Stimulated activated CD4-positive, alpha-beta T cell treated with anti-CD3 and anti-CD28 coated beads, TNF-alpha, amount 100 ng/mL, for 4 hours (primary cell): ENCODE results near the gene CNTN4.

Source experiments
- DNase-seq, 3 experiments: peaks; one replicate each; pipeline ENCODE4 v3.0.0-alpha.2; 2020; ENCODE audit warnings: low read depth in 3 of 3

Gene CNTN4

DNA sequence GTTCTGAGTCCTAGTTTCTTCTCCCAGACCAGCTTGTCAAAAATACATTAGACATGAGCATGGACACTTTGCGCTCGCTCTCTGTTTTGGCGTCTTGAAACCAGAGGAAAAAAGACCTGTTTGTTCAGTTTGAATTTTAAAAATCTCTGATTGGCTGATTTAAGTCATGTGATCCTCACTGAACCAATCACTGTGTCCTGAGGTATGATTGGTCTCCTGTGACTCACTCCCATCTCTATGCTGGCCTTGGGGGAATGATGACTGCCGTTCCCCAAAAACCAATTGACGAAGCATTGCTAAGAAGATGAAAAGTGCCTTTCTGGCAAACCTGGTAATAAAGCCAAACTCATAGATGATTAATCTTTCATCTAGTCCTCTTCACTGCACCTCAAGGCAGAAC, 755.0 kb downstream of the CNTN4 start:
- no peak for DNase-seq

DNA sequence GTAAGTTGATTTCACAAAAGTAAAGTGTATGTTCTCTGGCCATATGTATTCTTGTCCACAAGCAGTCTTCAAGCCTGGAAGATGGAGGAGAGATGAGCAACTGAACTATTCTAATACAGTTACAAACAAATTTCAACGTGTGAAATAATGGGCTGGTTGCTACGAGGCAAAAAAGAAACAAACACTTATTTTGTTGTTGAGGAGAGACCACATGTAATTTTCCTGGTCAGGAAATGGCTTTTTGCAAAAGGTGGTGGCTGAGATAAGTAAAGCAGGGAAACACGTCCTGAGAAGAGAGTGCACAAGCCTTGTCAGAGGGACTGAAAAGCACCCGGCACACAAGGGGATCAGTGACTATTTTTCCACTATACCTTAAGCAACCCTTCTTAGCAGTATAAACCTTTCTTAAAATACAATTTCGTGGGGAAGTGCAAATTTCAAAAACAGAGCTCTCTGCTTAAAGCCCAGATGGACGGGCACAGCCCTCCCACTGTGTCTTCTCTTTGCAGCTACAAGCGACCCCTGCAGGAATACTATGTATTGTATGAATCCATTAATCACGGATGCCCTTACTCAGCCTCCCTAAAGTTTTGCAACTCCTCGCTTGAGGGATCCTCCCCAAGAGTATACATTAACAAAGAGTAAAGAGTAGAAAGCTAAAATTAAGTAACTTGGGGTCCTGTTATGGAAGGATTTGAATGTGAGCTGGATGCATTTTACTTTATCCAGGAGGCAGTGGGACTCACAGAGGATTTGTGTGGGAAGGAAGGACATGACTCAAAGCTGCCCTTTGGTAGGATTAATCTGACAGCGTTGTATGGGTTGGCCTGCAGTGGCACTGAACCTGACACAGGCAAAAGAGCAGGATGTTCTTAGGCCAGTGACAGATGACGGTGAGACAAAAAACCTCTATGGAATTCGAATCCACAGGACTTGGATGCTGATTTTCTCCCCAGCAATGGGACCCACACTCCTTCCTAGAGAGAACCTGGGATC, 757.8 kb downstream of the CNTN4 start:
- no peak for DNase-seq

DNA sequence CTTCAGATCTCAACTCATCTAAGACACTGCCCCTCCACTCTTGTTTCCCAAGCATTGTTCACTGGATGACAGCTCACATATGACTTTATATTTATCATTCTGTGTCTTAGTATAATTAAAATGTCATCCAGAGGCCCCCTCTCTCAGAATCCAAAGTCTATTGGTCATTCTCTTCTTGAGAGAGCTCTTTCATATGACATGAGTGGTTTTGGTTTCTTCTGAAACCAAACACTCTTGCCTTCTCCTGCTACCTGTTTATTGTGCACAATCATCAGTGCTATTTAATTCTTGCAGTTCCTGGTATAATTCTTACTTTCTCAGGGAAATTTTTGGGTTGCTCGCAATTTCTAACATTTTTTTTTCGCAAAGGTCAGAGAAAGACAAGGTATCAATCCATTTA, 762.0 kb downstream of the CNTN4 start:
- no peak for DNase-seq

DNA sequence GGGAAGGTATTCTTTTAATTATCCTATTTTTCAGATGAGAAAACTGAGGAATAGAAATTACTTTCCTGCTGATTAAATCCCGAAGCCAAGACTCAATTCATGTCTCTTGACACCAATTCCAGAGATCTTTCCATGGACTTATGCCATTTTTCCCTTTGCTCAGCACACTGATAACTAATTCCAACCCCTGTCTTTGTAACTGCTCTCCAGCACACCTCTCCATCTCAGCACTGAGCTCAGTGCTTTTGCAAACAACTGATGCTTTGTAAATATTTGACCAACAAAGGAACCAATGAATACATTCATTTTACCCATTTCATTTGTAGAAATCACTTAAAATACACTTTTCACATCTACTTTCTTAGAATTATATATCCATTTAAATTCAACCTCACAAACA, 762.5 kb downstream of the CNTN4 start:
- no peak for DNase-seq

DNA sequence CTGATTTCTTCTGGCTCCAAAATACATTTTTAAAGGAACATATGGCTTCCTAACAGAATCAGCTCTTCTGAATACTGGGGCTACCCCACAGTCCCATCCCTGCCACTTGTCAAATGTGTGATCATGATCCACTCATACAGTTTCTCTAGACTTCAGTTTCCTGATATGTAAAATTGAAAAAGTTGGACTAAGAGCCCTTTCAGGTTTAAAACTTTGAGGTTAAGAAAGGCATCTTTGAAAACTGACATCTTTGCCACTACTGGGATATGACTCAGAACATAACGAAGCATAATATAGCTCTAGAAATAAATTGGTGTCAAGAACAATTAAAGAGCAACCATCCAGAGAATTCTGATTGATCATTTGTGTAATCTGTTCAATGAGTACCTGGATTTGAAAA, 763.3 kb downstream of the CNTN4 start:
- DNase-seq: no peak

DNA sequence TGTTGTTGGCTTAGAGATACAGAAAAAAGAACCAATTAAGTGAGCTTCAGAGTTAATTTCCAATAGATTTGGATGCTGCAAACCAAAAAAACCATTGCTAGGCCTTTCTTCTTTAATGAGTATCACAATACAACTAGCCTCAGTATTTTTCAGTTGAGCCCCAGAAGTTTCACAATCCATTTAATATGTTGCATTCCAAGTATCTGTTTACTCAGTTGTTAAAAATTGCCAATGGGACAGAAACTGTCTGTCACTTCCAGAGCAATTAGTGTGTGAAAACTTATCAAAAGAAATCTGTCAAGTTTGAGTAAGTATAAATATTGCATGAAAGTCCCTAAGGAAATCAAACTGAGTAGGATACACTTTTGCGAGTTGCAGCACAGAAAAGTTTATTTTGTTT, 763.7 kb downstream of the CNTN4 start:
- DNase-seq: no peak

DNA sequence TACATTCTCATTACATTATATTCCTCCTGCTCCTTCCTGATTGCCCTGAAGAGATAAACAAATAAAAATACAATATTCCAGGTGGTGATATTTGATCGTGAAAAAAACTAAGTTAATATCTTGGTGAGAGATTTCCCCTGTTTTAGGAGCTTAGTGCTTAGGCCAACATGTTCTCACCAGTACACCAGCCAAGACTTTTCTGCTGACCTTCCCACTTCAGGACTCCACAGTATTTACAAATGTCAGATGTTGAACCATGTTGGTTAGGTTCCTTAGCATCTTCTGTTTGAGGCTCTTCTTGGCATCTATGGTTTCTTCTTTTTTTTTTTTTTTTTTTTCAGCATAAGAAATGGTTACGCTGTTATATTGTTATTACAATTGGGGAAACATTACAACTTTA, 764.5 kb downstream of the CNTN4 start:
- no peak for DNase-seq

DNA sequence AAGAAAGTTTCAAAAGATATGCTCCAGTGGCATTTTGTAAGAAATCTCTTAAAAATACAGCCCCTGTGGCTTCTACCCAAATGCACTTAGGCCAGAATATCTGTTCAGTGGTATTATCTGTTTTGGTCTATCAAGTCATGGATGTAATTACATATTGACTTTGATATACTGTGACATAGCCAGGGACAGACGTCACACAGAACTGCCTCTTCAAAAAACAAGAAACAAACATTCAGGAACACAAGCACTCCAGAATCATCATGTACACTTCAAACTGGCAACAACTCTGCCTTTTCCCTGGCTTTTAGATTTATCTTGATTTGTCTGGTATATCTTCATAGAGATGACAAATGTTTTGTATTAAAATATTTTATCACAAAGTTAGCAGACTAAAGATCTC, 771.2 kb downstream of the CNTN4 start:
- no peak for DNase-seq

DNA sequence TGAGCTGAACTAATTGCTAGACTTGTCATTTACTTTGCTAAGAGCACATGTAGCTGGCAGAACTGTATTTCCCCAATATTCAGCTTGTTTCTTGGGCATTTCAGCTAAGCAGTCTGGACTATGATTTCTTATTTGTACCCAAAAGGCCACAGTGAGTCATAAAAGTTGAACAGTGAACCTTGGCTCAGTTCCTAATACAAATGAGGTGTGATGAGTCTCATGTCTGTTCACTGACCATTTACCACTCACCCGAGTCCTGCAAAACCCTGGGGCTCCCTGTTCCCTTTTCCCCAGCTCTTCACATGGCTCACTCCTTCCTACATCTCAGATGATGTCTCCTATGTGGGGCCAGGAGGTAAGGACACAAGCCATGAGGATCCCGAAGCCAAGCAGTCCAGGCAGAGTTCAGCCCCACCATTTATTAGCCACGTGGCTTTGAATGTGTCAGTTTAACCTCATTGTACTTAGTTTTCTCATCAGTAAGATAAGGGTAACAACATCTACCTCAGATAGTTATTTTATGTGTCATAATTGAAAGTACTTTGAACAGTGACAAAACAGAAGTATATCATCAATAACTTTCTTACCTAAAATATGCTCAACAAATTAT, 772.2 kb downstream of the CNTN4 start:
- DNase-seq: no peak

DNA sequence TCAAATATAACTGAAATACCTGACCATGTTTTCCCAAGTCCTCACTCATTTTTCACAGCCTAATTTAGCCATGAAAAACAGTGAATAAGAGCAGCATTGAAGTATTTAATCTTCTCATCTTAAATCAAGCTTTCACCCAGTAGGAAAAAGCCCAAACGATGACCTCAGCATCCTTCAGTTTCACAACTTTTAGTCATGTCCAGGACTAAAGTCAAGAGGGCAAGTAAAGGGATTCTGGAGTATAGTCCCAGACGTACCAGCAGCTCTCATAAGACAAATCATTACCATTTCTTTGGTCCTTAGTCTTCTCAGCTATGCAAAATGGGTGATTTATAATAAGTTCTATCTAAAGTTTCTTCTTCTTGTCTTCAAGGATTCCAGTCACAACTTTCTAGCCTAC, 774.2 kb downstream of the CNTN4 start:
- no peak for DNase-seq

DNA sequence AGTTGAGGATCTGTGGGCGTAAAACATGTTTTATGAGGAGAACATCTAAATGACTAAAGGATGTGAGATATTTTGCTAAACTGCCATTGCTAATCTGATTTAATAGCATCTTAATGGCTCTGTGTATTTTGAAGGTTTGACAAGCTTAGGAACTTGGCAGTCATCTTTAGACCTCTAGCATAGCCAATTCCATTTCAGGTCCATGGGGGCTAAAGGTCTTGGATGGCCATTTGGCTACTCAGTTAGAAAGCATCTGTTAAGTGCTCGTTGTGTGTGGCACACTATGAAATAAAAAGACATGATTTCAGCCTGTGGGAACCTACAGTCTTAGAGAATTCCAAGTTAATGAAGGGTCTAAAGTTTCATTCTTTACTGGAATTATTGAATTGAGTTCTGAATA, 775.3 kb downstream of the CNTN4 start:
- DNase-seq: no peak

DNA sequence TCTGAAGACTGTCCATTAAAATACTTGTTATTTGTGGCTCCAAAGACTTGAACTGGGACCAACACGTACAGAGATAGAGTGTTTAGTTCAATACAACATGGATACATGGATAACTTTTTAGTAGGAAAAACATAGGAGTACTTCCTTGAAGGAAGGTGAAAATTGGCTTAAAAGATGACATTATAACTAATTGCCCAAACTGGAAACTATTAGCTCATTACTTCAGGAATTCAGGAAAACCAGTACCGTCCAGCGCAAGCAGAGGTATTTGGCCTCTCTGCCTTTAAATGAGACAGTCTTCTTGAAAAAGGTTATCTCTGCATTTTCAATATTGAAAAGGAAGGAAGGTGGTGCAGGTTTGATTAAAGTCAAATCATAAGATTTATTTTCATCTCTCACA, 777.0 kb downstream of the CNTN4 start:
- DNase-seq: no peak

DNA sequence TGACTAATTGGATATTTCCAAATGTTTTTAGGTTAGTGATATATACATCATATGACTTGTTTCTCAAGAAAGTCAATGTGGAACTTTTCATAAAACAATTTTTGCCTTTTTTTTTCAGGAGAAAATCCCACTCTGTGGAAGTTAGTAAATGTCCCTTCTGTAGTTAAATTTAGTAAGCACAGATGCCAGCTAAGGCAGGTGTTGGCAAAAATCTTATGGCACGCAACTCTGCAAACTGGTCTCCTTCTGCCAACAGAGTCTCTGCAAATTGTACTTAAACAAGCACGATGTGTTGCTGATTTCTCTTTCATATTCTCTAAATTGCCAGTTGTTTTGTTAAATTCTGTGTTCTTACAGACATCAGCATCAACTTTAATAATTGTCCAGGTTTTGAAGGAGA, 777.7 kb downstream of the CNTN4 start:
- DNase-seq: no peak

DNA sequence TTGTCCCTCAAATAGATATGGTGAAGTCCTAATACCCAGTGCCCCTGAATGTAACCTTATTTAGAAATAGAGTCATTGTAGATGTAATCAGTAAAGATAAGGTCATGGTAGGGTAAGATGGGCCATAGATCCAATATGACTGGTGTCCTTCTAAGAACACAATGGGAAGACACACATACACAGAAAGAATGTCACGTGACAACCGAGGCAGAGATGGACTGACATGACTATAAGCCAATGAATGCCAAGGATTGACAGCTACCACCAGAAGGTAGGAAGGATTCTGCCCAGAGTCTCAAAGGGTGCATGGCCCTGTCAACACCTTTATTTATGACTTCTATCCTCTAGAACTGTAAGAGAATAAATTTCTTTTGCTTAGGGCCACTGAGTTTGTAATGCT, 780.4 kb downstream of the CNTN4 start:
- no peak for DNase-seq

DNA sequence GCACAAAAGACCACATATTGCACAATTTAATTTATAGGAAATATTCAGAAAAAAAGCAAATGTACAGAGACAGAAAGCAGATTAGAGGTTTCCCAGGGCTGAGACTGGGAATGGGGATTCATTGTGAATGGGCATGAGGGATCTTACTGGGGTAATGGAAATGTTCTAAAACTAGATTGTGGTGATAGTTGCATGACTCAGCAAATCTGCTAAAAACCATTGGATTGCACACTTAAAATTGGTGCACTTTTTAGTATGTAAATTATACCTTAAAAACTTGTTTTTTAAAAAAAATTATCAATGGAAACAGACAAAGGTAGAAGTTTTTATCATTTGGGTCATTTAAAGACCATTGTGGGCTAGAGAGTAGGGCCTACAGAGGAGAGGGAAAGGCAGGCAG, 780.9 kb downstream of the CNTN4 start:
- no peak for DNase-seq

DNA sequence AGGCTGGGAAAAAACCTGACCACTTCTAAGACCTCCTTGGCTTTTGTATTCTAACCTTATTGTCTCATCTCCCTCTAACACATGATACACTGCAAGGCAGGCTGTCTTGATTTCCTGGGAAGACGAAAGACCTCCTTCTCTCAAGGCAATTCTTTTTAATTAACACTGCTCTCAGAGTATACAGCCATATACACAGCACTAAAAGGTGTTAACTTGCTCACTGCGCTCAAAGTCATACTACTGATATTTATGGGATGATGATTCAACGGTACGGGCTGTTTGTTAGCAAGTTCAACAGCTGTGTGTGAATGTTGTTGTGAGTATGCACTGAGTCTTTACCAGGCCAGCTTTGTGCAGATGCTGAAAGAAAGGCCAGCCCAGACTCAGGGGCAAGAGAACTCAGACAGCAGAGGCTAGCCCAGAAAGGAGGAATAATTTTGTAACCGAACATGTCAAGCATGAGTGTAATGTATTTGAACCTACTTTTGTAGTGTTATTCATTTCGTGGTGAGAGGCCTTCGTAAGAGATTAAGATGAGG, 781.6 kb downstream of the CNTN4 start:
- DNase-seq: no peak

DNA sequence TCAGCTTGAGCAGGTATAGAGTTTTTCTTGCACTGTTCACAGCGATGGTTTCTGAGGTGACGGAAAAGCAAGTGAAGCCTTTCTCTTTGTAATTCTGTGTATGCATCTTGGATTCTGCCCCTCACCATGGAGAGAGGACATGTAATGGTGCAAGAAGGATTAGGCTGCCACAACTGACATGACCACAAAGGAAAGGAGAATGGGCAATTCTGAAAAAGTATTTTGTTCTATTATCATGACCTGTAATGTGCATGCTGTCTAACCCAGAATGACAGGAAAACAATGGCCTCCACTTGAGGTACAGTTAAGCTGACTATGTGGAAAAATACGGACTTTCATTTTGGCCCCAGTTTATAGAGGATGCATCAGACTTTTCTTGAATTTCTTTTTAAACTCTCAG, 784.6 kb downstream of the CNTN4 start:
- no peak for DNase-seq

DNA sequence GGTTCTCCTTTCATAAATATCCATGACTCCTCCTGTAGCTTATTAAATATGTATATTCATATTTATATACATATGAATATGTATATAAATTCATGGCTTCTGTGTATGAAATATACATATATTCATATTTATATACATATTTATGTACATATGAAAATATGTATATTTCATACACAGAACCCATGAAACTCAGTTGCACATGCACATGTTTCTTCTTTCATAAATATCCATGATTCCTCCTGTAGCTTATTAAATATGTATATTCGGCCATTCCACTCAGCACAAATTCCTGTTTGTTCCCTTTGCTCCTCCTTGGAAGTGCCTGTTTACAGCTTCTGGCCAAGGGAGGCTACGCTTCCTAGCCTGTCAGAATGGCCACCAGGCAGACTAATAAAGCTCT, 789.9 kb downstream of the CNTN4 start:
- DNase-seq: no peak

DNA sequence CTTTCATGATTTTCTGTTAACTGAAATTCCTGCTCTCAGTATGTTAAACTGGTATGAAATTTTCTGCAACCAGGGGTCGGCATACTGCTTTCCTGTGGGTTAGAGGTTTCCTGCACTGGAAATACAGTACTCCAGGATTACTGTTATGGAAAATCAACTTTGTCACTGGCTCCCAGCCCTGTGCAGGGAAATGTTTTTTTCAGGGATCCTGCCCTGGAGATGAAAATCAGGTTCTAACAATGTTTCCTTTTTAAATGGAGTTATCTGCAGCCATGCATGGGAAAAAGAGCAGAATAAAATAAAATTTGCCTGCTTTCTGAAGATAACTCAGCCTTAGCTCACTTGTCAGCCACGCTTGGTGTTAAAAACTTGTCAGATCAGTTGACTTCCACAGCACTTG, 791.1 kb downstream of the CNTN4 start:
- DNase-seq: no peak

DNA sequence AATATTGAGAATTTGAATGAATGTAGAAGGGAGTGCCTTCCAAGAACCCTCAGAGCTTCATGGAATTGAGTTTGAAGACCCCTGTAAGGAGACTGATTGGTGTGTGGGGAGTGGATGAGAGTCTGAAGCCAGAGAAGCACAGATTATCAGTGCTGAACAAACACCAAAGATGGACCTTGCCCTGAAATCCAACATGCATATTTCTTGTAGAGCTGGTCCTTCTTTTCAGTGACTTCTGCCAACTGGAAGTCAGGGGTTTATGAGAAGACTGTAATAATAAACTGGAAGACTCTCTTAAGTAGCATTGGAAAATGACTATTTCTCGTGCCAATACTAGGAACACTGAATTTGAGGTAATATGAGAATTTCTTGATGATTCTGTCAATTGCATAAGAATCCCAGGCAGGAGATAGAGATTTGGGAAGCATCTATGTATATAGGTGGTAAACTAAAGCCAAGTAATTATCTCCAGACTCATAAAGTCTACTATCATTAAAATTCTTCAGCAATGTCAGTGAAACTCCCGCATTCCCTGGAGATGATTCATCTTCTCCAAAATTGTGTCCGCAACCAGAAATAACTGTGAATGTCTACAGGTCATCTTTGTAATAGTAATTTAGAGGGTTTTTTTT, 797.8 kb downstream of the CNTN4 start:
- no peak for DNase-seq

DNA sequence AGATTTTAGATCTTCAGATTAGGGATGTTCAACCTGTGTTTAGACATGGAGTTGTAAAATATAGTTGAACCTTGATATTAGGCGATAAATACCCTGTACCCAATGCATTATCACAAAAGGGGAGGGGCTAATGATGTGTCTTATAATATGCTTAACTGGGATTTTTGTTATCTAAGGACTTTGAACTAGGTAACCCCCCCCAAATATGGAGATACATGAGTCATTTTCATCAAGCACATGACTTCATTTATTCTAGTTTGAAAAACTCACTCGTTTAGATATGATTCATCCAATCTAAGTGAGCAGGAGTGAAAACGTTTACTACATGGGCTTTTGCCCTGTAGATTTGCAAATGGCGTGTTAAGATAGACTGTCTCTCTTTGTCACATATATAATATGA, 799.2 kb downstream of the CNTN4 start:
- no peak for DNase-seq

DNA sequence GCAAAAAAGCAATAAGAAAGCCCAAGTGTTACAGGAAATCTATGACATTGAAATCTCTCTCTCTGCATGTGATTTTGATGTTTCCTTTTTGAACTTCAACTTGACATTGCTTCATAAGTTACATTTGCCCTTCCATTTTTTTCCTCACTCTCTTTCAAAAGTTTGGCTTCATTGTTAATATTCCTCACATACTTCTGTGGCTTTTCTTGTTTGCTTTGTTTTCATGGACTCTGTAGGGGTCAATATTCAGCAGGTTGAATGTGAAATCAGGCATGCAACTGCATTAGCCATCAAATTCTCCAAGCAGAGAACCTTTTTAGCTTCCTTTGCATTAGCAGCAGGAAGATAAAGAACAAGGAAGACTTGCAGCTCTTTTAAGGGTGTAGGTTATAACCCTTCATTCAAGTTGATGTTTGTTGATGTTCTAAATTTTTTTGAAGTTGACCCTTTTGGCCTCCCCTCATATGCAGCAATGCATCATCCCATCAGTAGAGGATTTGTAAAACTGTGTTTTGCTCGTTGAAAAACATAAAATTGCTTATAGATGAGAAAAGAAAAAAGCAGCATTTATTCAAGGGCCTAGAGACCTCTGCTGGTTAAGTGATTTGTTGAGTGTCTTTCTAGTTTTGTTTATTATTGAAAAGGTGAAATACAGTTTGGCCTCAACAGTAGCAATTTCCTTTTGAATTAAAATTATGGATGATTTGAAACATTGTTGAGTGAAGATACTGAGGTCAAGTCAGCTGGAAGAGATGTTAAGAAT, 800.1 kb downstream of the CNTN4 start:
- no peak for DNase-seq
